GM18951 (cell line): Measurements from ENCODE around the gene TSACC.

Experiments used
- POLR2A ChIP-seq: IDR thresholded peaks from 4 replicates; pipeline ENCODE4 v1.6.1; 2011; ENCODE audit warnings: mild to moderate bottlenecking; ENCODE audit not compliant: insufficient read length, insufficient read depth; ENCODE audit errors: extremely low read depth
- in situ Hi-C: fragments of 300-500 bp; cut with MboI; formaldehyde crosslinking; loops from one replicate; pipeline ENCODE4 v1.12.0; 2022; ENCODE audit warnings: low sequenced_read_pairs, mixed read lengths, inconsistent platforms; ENCODE audit not compliant: unreplicated experiment

The TSACC gene

GRCh38 chr1:156338180-156338976 is at the start of gene TSACC, which contains the start of gene CCT3:
TSACC (plus strand) TSS chr1:156338526; CDS start chr1:156339758, 1,232 bp downstream.
CCT3 (minus strand) TSS chr1:156338292; CDS start chr1:156338184, 108 bp downstream.
- in situ Hi-C loops, result loop anchor here (10.0 kb wide), 1 partner anchor 204 kb away; no protein-coding TSS in a partner anchor

GRCh38 chr1:156289857-156290256 is 48.5 kb upstream of the TSACC start:
- in situ Hi-C loops, result no loop called here
- TF ChIP-seq POLR2A, result no peak

More at GRCh38 chr1:156338180-156338976, at the start of gene TSACC, which contains the start of gene CCT3:
- peak; percentile 87 for TF ChIP-seq POLR2A

GRCh38 chr1:156291226-156292061 is 46.9 kb upstream of the TSACC start:
- TF ChIP-seq POLR2A, result peak; percentile 12
- in situ Hi-C loops, result no loop called here

GRCh38 chr1:156293098-156293434 is 45.3 kb upstream of the TSACC start:
- no peak for TF ChIP-seq POLR2A
- in situ Hi-C loops, result no loop called here

GRCh38 chr1:156293895-156294294 is 44.4 kb upstream of the TSACC start:
- no peak for TF ChIP-seq POLR2A
- in situ Hi-C loops, result no loop called here

- in situ Hi-C loops, result no loop called here
- peak; percentile 66 for TF ChIP-seq POLR2A
Observed at GRCh38 chr1:156295391-156295947, 42.9 kb upstream of the TSACC start, which contains the start of gene GLMP. GLMP (minus strand) TSS chr1:156295679; CDS start chr1:156295645, 34 bp downstream.

GRCh38 chr1:156298852-156299357 is 39.4 kb upstream of the TSACC start, which contains the start of gene VHLL:
VHLL (minus strand) TSS chr1:156299307; CDS start chr1:156299189, 118 bp downstream.
- in situ Hi-C loops, result no loop called here
- no peak for TF ChIP-seq POLR2A

- in situ Hi-C loops, result no loop called here
Observed at GRCh38 chr1:156303241-156303640, 35.1 kb upstream of the TSACC start.

GRCh38 chr1:156305215-156305614 is 33.1 kb upstream of the TSACC start:
- in situ Hi-C loops, result no loop called here
- TF ChIP-seq POLR2A, result no peak

More at GRCh38 chr1:156303241-156303640, 35.1 kb upstream of the TSACC start:
- no peak for TF ChIP-seq POLR2A

GRCh38 chr1:156308078-156308477 is 30.2 kb upstream of the TSACC start:
- TF ChIP-seq POLR2A, result no peak
- in situ Hi-C loops, result no loop called here

GRCh38 chr1:156310962-156311361 is 27.4 kb upstream of the TSACC start:
- in situ Hi-C loops, result loop anchor here (10.0 kb wide), 1 partner anchor 216 kb away; no protein-coding TSS in a partner anchor
- no peak for TF ChIP-seq POLR2A

GRCh38 chr1:156316909-156317308 is 21.4 kb upstream of the TSACC start:
- in situ Hi-C loops, result loop anchor here (10.0 kb wide), 1 partner anchor 222 kb away; no protein-coding TSS in a partner anchor
- no peak for TF ChIP-seq POLR2A
